NCI-H187 (cell line): Measurements from ENCODE around the gene COL24A1.
"Not testable (repeated sequence)": the region's sequence is repeated elsewhere in the genome, so short reads cannot be mapped to it uniquely, and the experiment has no call there.

Experiments used
- DNase-seq, 2 experiments: peaks; one replicate each; lab custom pipeline; 2025; lab: John Stamatoyannopoulos, UW

COL24A1 gene

DNA sequence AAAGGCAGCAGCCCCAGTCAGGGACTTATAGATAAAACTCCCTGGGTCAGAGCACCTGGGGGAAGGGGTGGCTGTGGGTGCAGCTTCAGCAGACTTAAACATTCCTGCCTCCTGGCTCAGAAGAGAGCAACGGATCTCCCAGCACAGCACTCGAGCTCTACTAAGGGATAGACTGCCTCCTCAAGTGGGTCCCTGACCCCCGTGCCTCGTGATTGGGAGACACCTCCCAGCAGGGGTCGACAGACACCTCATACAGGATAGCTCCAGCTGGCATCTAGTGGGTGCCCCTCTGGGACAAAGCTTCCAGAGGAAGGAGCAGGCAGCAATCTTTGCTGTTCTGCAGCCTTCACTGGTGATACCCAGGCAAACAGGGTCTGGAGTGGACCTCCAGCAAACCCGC, 84.1 kb downstream of the COL24A1 start:
- DNase-seq = not testable (repeated sequence)

DNA sequence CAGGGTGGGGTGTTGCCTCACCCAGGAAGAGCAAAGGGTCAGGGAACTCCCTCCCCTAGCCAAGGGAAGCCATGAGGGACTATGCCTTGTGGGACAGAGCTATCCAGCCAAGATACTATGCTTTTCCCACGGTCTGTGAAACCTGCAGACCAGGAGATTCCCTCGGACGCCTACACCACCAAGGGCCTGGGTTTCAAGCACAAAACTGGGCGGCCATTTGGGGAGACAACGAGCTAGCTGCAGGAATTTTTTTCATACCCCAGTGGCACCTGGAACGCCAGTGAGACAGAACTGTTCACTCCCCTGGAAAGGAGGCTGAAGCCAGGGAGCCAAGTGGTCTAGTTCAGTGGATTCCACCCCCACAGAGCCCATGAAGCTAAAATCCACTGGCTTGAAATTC, 84.7 kb downstream of the COL24A1 start:
- not testable (repeated sequence) for DNase-seq

DNA sequence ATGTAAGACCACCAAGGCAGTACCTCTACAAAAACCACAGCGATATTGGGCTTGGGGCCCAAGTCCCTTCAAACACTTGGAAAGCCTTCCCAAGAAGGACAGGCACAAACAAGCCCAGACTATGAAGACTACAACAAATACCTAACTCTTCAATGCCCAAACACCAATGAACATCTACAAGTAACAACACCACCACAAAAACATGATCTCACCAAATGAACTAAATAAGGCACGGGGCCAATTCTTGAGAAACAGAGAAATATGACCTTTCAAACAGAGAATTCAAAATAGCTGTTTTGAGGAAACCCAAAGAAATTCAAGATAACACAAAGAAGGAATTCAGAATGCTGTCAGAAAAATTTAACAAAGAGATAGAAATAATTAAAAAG, 86.8 kb downstream of the COL24A1 start:
- DNase-seq = no peak

DNA sequence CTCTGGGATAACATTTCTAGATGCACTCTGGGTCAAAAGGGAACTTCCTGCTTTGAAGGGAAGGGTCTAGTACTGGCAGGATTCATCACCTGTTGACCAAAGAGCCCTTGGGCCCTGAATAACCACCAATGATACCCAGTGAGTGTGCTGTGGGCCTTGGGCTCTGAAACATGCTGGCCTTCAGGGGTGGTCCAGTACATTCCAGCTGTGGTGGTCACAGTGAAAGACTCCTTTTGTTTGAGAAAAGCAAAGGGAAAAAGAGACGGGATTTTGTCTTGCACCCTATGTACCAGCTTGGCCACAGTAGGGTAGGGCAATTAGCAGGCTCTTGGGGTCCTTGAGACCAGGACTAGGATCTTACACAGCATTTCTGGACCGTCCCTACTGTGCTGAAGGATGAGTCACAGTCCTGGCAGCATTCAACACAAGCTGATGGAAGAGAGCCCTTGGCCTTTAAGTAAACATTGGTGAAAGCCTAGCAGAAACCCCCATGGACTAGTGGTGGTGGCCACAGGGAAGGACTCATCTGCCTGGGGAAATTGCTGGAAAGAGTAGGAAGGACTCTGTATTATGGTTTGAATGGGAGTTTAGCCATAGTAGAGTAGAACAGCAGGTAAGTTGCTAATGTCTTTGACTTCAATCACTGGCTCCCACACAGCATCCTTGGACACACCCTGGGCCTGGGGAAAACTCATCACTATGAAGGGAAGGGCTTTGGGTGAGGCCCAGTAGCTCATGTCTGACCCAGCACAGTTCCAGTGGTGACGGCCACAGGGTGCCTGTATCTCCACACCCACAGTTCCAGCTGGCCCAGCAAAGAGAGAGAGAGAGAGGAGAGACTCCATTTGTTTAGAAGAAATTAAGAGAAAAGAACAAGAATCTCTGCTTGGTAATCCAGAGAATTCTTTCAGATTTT, 87.5 kb downstream of the COL24A1 start:
- DNase-seq = no peak

DNA sequence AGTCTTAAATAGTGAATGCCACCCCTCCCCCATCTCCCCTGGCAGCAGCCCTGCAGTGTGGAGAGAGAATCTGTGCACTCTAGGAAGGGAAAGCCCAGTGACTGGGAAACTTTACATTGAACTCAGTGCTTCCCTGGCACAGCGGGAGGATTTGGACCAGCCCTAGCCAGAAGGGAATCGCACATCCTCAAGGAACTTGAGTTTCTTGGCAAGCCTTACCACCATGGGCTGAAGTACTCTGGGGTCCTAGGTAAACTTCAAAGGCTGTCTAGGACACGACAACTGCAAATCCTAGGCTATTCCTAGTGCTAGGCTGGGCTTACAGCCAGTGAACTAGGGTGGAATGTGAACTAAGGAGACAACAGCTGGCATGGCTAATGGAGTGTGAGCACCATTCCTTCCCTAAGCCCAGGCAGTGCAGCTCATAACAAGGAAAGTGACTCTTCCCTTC, 88.3 kb downstream of the COL24A1 start:
- DNase-seq = no peak

DNA sequence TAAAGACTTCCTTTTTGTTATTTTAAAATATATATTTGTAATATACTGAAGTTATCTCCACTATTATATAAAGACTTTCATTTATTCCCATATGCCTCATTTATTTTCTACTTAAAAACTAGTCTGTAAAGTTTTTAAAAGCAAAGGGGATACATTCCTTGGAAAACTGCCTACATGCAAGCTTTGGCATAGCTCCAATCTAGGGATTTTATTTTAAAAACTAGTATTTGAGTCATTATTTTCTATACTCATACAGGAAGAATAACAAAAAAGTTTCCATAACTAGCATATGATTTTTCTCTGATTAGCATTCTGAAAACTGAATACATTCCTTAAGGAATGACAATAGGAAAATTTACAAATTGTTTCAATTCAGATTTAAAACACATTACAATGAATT, 88.9 kb downstream of the COL24A1 start:
- DNase-seq = no peak

DNA sequence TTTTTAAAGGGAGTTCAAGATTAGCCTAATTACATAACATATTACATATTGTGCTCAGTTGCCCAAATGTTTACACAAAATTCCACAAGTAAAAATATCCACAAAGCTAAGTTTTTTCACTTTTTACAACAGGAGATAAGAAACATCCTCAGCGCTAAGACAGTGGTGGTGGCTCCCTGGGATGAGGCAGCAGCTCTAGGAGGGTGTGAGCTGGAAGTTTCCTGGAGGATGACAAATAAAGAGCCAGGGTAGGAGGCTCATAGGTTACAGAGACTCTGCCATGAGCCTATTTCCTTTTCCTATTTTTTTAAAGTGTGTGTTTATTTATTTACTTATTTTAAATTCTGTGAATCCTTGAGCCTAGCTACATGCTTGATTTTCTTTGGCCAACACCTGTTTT, 91.7 kb downstream of the COL24A1 start:
- DNase-seq = no peak

DNA sequence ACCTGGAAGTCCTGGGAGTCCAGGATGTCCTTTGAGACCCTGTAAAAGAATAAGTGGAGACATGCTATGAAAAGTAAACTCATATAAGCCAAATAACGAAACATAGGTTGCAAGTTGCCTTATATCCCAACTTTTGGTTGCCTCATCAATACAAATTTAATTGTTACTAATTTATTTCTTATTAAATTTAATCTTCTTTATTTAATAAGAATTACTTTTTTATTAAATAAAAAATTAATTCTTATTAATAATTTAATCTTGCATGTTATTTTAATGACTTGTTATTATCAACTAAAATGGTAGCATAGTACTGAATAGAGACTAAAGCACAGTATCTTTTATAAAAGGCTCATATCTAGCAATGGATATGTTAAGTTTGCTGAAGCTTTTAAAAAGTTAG, 92.9 kb downstream of the COL24A1 start:
- DNase-seq = no peak

DNA sequence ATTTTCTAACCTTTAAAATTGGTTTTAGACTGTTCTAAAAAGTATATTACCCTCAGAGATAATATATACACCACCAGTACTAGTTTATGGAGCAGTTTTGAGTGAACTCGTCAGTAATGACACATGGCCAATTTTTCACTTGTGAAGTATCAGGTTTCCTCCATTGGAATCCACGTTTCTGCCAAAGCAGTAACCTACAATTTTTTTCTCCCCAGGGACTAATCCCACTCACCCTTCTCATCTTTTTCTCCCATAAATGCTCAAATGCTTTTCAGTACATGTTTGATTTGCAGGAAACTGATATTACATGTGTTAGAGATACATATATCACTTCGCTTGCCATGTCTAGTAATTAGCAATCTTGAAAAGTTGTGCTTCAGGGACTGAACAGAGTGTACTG, 94.1 kb downstream of the COL24A1 start:
- DNase-seq = no peak

DNA sequence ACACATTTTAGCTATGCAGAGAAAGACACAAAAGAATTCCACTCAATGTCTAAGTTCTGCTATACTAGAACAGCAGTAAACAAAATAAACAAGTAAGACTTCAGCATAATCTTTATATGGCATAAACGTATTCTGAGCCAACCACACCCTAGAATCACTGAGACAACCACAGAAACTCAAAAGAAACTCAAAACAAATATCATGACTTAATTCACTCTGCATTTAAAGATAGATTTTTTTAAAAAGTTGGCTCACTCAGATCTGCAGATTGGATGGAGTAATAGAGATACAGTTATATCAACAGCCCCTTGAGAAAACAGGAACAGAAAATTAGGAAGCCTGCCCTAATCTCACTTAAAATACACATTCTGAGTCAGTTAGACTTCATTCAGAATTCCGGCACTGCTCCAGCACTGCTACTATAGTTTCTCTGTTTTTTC, 95.0 kb downstream of the COL24A1 start:
- no peak for DNase-seq

DNA sequence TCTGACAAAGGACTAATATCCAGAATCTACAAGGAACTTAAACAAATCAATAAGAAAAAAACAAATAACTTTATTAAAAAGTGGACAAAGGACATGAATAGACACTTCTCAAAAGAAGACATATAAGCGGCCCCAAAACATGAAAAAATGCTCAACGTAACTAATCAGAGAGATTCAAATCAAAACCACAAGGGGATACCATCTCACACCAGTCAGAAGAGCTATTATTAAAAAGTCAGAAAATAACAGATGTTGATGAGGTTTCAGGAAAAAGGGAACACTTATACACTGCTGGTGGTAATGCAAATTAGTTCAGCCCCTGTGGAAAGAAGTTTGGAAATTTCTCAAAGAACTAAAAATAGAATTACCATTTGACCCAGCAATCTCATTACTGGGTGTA, 102.2 kb downstream of the COL24A1 start:
- no peak for DNase-seq

DNA sequence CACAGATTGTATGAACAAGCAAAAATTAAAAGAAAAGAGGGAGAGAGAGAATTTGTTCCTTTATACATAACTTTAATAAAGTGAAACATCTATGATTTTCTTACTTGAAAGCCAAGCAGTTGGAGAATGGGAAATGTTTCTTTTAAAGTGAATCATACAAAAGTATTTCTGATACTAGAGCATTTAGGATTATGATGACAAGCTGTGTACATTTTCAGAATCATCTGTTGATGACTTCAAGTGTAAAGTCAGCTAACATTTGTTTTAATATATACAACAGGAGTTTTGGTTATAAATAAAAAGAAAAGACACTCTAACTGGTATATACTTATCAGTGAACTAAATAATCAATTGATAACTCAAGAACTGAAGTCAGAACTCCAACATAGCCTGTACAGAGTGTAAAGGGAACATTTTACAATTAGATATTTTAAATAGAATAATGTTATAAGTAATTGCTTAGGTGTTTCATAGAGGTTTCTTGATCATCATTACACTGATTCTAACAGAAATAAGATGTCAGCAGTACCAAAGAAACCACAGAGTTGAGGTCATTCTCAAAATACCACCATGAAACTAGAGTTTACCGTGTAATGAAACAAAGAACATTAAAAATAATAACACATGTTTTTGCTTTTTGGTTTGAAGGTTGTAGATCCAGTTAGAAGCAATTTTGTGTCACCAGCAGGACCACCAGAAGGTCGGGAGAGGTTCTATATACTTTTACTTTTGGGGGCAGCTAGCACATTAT, 103.4 kb downstream of the COL24A1 start:
- DNase-seq = no peak

DNA sequence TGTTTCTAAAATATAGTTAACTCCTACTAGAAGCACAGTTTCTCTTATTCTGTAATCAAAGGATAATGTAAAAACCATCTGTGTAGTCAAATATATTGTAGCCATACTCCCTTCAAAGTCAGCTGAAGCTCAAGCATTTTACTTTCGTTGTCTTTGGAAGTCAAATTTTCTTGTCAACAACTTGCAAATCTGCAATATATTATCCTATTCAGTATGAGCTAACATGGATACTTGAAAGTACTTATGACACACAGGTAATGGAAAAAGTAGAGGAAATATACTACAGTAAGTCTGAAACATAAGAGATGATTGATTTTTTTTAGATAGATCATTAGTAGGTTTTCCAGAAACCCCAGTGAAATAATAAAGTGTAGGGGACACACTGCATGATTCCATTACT, 121.5 kb downstream of the COL24A1 start:
- no peak for DNase-seq

DNA sequence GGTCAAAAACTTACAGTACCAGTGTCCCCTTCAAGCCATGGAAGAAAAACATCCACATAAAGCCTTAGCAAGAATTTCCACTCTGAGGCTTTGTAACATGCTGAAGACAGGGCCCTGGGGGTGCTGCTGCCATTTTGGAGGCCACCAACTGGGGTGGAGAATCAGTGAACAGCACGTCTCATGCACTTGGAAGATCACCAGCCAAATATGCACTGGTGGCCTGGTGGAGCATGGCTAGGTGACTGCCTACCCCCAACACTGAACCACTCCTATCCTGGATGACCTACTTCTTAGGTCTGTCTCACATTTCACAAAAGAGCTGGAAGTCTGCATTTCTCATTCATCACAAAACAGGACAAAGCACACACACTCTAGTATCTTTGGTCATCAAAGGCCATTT, 126.4 kb downstream of the COL24A1 start:
- DNase-seq = no peak

DNA sequence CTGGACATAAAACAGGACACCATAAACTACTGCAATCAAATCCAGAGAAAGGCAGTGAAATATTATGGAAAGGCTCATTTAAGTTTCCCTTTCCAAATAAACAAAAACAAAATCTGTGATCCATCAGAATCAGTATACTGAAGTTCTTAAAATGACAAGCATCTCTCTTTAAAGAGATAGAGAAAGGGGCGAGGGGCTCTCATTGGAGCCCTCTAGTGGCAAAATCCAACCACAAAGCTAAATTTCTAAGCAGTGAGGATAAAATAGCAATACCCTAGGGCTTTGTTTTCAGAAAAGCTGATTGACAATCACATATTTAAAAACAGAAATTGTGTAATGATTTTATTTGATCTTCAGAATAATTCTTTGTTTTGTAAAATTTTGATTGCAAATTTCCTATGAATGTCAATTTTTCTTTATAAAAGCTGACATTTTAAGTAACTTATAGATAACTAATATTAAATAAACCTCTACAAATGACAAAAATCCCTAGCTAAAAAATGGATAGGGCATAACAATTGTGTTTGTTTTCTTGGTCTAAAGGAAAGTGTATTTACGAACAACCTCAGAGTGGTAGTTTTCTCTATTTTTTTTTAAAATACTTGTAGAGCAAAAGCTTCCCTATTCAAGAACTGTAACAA, 138.2 kb downstream of the COL24A1 start:
- DNase-seq = peak in 1 of 2 experiments; percentile 4

DNA sequence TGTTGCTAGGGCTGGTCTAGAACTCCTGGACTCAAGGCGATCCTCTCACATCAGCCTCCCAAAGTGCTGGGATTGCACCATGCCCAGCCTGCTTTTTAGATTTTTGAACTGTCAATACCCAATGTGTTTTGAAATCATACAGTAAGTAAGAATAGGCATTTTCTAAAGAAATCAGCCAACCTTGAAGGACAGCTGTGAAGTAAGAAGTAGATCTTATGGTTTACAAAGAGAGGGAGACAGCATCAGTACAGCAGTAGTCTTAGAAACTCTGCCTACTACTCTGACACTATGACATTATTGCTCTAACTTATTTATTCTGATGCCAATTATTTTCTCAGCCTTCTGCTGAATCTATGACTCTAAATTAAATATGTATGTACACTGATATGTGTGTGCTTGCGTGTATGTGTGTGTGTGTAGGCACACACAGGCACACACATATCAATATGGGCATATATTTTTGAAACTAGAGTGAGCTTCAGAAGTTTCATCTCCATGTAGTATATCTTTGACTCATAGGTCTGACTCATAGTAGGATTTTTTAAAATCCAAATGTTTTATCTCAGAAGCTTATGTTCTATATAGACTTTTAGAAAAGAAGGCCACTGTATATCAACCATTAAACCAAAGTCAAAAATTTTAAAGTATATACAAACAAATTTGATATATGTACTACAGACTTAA, 140.4 kb downstream of the COL24A1 start:
- DNase-seq = no peak

DNA sequence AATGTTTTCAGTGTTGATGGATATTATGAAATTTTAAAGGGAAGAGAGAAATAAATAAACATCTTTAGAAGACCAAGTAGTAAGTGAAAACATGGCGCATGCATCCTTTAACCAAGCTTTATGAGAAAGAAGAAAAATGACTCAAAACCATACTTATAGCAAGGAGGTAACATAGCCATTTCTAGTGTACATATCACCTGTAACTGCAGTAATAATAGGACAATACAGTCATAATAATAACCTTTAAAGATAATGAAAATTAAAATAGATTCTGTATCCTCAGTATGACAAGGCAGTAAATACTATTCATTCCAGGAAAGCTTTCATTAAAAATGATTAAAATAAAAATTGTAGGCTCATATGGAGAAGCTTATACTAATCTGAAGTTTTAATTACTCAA, 141.2 kb downstream of the COL24A1 start:
- no peak for DNase-seq

DNA sequence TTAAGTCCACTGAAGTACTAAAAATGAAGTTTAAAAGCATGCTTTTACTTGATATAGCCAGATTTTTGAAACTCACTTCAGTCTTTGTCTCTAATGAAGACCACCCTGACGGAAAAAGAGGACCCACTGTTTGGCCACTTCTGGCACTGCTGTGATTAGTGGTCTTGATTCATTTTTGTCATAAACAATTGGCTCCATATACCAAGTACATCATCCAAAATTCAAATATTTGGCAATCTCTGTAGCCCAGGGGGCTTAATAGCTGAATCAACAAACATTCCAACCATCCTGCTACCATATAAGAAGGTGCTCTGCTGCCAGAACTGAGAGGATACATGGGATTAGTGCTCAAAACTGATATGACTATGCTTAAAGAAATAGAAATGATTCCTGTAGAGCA, 156.0 kb downstream of the COL24A1 start:
- DNase-seq = no peak

DNA sequence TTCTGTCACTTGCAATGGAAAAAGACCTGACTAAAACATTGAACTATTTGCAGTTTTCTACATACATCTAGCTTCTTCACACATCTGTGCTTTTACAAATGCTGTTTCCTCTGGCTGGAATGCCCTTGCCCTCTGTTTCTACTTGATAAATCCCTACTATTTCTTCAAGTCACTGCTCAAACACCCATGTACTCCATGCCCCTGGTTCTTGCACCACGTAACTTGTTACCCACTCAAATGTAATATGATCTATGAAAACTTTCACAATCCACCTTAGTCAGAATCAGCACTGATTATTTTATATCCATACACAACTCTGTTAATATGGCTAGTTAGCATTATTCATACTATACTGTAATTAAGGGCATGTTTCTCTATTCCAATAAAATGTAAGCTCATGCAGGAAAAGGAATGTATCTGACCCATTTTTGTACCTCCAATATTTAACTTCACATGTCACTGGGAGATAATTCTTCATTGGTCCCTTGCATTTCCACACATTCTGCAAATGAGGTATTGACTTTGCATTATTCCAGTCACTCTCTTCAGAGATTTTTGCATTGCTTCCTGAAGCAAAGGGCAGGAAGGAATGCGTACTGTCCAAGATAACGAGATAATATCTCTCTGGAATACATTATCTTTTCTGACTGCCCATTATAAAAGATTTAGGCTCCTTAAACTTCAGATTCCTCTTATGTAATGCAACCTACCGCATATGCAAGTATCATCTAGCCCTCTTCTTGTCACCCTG, 158.3 kb downstream of the COL24A1 start:
- no peak for DNase-seq

DNA sequence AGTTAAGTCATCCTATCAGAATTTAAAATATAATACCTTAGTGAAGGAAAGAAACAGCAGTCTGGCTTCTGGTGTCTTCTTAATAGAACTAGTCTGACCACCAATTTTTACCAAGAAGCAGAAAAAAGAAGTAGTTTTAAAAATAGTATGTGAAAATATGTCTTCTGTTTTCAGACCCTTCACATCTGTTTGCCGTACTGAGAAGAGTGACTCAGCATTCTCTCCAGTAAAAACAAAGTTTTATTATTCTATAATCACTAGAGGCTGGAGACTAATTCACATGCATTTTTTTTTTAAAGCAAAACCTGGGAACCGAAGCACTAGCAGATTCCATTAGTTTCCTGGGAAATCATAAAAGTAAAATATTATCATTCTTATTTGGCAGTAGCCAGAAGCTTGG, 163.8 kb downstream of the COL24A1 start:
- DNase-seq = no peak

DNA sequence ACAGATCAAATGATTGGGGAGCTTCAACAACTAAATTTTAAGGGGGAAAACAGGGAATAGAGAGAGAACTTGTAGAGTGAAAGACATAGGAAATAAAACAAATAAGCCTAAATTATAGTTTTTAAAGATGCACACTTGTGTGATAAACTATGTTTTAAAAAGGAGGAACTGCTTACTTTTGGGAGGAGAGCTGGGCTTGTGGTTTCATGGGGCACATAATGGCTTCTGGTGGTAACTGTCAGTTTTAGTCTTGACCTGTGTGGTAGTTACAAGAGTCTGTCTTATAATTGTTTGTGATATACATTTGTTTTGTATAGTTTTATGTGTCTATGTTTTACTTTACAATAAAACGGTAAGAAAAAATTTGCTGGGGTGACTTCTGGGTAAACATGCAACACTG, 165.3 kb downstream of the COL24A1 start:
- no peak for DNase-seq
